K562 (cell line): ENCODE data around the gene ARFIP2. TPM values are rescaled to one million over a fixed set of nuclear protein-coding genes. Genes with fewer than 3 reads are reported as not detected.

ENCODE experiments used
- BDP1 ChIP-seq: IDR thresholded peaks from 3 replicates; pipeline ENCODE4 v1.6.1; 2011; ENCODE audit not compliant: insufficient read length, insufficient read depth
- BRCA1 ChIP-seq, 2 experiments: fragments of 450-650 bp in 1 of 2; sonication (generic) in 1 of 2; formaldehyde crosslinking in 1 of 2; IDR thresholded peaks; 2 replicates each; pipeline versions ENCODE4 v1.5.0 to v1.6.1; 2017 to 2020; ENCODE audit warnings: mild to moderate bottlenecking in 1 of 2, missing genetic modification reagents in 1 of 2
- CBX8 ChIP-seq: fragments of 200-600 bp; sonication (generic); IDR thresholded peaks from 2 replicates; pipeline ENCODE4 v1.6.1; 2012; ENCODE audit warnings: borderline replicate concordance, mixed run types, low read depth, mild to moderate bottlenecking, moderate library complexity, mixed read lengths, low read length, control low read depth, inconsistent platforms; ENCODE audit not compliant: poor library complexity, severe bottlenecking; ENCODE audit errors: extremely low read depth
- DNMT1 ChIP-seq: fragments of 450-650 bp; IDR thresholded peaks from 2 replicates; pipeline ENCODE4 v1.6.1; 2016; ENCODE audit warnings: antibody characterized with exemption, mild to moderate bottlenecking
- GATAD2B ChIP-seq: fragments of 450-650 bp; IDR thresholded peaks from 2 replicates; pipeline ENCODE4 v1.6.1; 2017; ENCODE audit warnings: mild to moderate bottlenecking, borderline replicate concordance
- NONO ChIP-seq, 2 experiments: fragments of 200-400 bp in 1 of 2; fragments of 450-650 bp in 1 of 2; formaldehyde crosslinking in 1 of 2; IDR thresholded peaks; 2 replicates each; pipeline ENCODE4 v1.6.1; 2017; ENCODE audit warnings: low read depth in 2 of 2, mild to moderate bottlenecking in 2 of 2, moderate library complexity in 2 of 2, low read length in 1 of 2
- POLR2G ChIP-seq: fragments of 200-400 bp; formaldehyde crosslinking; IDR thresholded peaks from 2 replicates; pipeline ENCODE4 v1.6.1; 2017; ENCODE audit warnings: low read depth, mild to moderate bottlenecking, antibody characterized with exemption, low read length, moderate library complexity
- RBBP5 ChIP-seq: fragments of 200-600 bp; sonication (generic); IDR thresholded peaks from 2 replicates; pipeline ENCODE4 v1.6.1; 2012; ENCODE audit warnings: borderline replicate concordance, mild to moderate bottlenecking, low read length, control low read depth, inconsistent platforms; ENCODE audit not compliant: insufficient read depth, poor library complexity, severe bottlenecking
- XRCC3 ChIP-seq: fragments of 450-650 bp; IDR thresholded peaks from 2 replicates; pipeline ENCODE4 v1.6.1; 2017; ENCODE audit warnings: mild to moderate bottlenecking, moderate library complexity
- ZFP1 ChIP-seq: fragments of 450-650 bp; formaldehyde crosslinking; IDR thresholded peaks from 2 replicates; pipeline ENCODE4 v1.4.0; 2020; ENCODE audit warnings: mild to moderate bottlenecking, mixed read lengths
- ZNF263 ChIP-seq: sonication (generic); formaldehyde crosslinking; IDR thresholded peaks from 2 replicates; pipeline ENCODE4 v1.8.0; 2022; ENCODE audit warnings: mild to moderate bottlenecking, missing genetic modification reagents, borderline replicate concordance
- ZNF347 ChIP-seq: fragments of 450-650 bp; formaldehyde crosslinking; IDR thresholded peaks from 2 replicates; pipeline ENCODE4 v1.4.0; 2020; ENCODE audit warnings: low read depth, mild to moderate bottlenecking, moderate library complexity
- ZNF639 ChIP-seq, 2 experiments: fragments of 200-800 bp in 1 of 2; sonication (Bioruptor generic) in 1 of 2; sonication (generic) in 1 of 2; formaldehyde crosslinking in 1 of 2; IDR thresholded peaks in 1 of 2; conservative IDR thresholded peaks in 1 of 2; 2 replicates each; pipeline versions ENCODE4 v1.5.0 to v1.6.1; 2016 to 2020; ENCODE audit warnings: missing compliant biosample characterization in 1 of 2, missing genetic modification characterization in 1 of 2, missing genetic modification reagents in 1 of 2
- polyA plus RNA-seq, 8 experiments: library from polyadenylated mRNA; depleted of rRNA in 4 of 8; stranded (reverse) in 5 of 8; unstranded in 3 of 8; fragments of >200 nt; fragmentation: Nextera tagmentation in 2 of 8; fragmentation: Illumina TruSeq in 1 of 8; extraction: Ambion mirVana in 2 of 8; extraction: Trizol in 1 of 8; gene quantifications; 2 replicates each; pipeline versions ENCODE4 v1.2.1 to v1.2.3, GENCODE V29; 2011 to 2014; ENCODE audit warnings: inconsistent platforms in 1 of 8, missing spikeins in 1 of 8
- total RNA-seq, 7 experiments: library from RNA; depleted of rRNA in 6 of 7; stranded (reverse); fragments of >200 nt in 6 of 7; fragmentation: Illumina TruSeq in 2 of 7; extraction: Trizol in 2 of 7; gene quantifications; 2 replicates each; pipeline versions ENCODE4 v1.2.1 to v1.2.3, GENCODE V29; 2011 to 2021; ENCODE audit warnings: low replicate concordance in 1 of 7
- TF ChIP-seq, protein P1 (sequence below): sonication (generic); formaldehyde crosslinking; IDR thresholded peaks from 2 replicates; pipeline ENCODE4 v1.8.0; 2023; ENCODE audit warnings: mild to moderate bottlenecking, missing genetic modification reagents
- TF ChIP-seq, protein P2 (sequence below): sonication (generic); formaldehyde crosslinking; IDR thresholded peaks from 2 replicates; pipeline ENCODE4 v1.9.0; 2022; ENCODE audit warnings: mild to moderate bottlenecking, missing genetic modification reagents

The ARFIP2 gene
- total and polyA plus RNA-seq, 9 of the 15 experiments (the other 6 are each of a cell fraction or from before 2014, with no cell fraction given): 11.8 to 74.1 (median 41.0) TPM

GRCh38 chr11:6473451-6474412 lies 7.4 kb downstream of the ARFIP2 start, which contains the start of gene TRIM3 (continued):
- TF ChIP-seq, protein P1, sequence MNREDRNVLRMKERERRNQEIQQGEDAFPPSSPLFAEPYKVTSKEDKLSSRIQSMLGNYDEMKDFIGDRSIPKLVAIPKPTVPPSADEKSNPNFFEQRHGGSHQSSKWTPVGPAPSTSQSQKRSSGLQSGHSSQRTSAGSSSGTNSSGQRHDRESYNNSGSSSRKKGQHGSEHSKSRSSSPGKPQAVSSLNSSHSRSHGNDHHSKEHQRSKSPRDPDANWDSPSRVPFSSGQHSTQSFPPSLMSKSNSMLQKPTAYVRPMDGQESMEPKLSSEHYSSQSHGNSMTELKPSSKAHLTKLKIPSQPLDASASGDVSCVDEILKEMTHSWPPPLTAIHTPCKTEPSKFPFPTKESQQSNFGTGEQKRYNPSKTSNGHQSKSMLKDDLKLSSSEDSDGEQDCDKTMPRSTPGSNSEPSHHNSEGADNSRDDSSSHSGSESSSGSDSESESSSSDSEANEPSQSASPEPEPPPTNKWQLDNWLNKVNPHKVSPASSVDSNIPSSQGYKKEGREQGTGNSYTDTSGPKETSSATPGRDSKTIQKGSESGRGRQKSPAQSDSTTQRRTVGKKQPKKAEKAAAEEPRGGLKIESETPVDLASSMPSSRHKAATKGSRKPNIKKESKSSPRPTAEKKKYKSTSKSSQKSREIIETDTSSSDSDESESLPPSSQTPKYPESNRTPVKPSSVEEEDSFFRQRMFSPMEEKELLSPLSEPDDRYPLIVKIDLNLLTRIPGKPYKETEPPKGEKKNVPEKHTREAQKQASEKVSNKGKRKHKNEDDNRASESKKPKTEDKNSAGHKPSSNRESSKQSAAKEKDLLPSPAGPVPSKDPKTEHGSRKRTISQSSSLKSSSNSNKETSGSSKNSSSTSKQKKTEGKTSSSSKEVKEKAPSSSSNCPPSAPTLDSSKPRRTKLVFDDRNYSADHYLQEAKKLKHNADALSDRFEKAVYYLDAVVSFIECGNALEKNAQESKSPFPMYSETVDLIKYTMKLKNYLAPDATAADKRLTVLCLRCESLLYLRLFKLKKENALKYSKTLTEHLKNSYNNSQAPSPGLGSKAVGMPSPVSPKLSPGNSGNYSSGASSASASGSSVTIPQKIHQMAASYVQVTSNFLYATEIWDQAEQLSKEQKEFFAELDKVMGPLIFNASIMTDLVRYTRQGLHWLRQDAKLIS (CRISPR knock-in tag): peak; percentile 67; the same call in 1 of the 2 replicates
- TF ChIP-seq RBBP5: peak; percentile 31
- no peak for TF ChIP-seq BRCA1 (IDR thresholded peaks at IDR 0.05)
- no peak for TF ChIP-seq BRCA1 (CRISPR knock-in tag; IDR thresholded peaks at IDR 0.05)
- TF ChIP-seq POLR2G: peak; percentile 90
- 0 out of 4 replicates have a peak, but pooled peaks of 1 of the 2 experiments have one; percentile 58 for TF ChIP-seq ZNF639 (CRISPR knock-in tag; conservative IDR thresholded peaks at IDR 0.05 in 1 of 2, IDR thresholded peaks at IDR 0.05 in 1 of 2)
- peak in 1 of 2 experiments; percentile 50; a peak in 1 of 4 replicates for TF ChIP-seq NONO (IDR thresholded peaks at IDR 0.05; ENCODE audit: low read depth in 2 of 2, low read length in 1 of 2)
- 0 out of 2 replicates have a peak, but pooled peaks have one; percentile 30 for TF ChIP-seq DNMT1
- no peak for TF ChIP-seq XRCC3
- TF ChIP-seq, protein P2, sequence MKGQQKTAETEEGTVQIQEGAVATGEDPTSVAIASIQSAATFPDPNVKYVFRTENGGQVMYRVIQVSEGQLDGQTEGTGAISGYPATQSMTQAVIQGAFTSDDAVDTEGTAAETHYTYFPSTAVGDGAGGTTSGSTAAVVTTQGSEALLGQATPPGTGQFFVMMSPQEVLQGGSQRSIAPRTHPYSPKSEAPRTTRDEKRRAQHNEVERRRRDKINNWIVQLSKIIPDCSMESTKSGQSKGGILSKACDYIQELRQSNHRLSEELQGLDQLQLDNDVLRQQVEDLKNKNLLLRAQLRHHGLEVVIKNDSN (CRISPR knock-in tag): peak; percentile 67
- TF ChIP-seq ZNF263 (CRISPR knock-in tag): no peak
- TF ChIP-seq GATAD2B: peak; percentile 53; the same call in 1 of the 2 replicates
- TF ChIP-seq ZFP1 (CRISPR knock-in tag): no peak
- no peak for TF ChIP-seq ZNF347
- TF ChIP-seq CBX8: no peak
- TF ChIP-seq BDP1: no peak
